GM19238 (cell line): ENCODE results near the gene ZNF699.
"Not testable (repeated sequence)": the region's sequence is repeated elsewhere in the genome, so short reads cannot be mapped to it uniquely, and the experiment has no call there.

ENCODE experiments used
- DNase-seq: peaks from one replicate; pipeline ENCODE4 v3.0.0; 2011; ENCODE audit warnings: low spot score; ENCODE audit not compliant: insufficient read length

ZNF699 gene

GRCh38 chr19:9289231-9289884 is 20.3 kb downstream of the ZNF699 start:
- DNase-seq, result no peak

GRCh38 chr19:9283485-9283884 is 26.2 kb downstream of the ZNF699 start:
- not testable (repeated sequence) for DNase-seq

GRCh38 chr19:9251236-9251635 is 58.4 kb downstream of the ZNF699 start:
- DNase-seq, result no peak

DNA sequence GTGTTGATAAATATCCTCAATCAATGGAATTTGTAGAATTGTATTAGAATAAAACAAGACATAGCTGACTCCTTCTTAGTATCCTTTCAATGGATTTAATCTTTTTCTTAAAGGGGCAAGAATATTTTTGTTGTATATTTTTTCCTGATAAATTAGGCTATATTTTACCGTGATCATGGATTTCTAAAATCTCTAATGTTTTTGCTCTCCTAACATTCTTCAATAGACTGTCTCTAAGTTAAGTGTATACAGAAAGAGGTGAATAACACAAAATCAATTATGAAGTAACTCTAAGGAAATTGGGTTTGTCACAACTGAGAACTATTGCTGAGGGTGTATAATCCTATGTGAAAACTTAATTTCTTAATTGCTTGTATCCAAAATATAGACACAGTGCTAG is 59.0 kb downstream of the ZNF699 start, which contains the start of gene OR7E24:
OR7E24 (plus strand) TSS at position 301 of the 400 bp plus-strand sequence. CDS start 114 bp downstream, outside the sequence.
- DNase-seq, result no peak
